Measurements from ENCODE around the gene DEFB119. TPM values are rescaled to one million over a fixed set of nuclear protein-coding genes. Genes with fewer than 3 reads are reported as not detected.
"Not testable (repeated sequence)": the region's sequence is repeated elsewhere in the genome, so short reads cannot be mapped to it uniquely, and the experiment has no call there.

Gene DEFB119
- not detected for total RNA-seq

DNA sequence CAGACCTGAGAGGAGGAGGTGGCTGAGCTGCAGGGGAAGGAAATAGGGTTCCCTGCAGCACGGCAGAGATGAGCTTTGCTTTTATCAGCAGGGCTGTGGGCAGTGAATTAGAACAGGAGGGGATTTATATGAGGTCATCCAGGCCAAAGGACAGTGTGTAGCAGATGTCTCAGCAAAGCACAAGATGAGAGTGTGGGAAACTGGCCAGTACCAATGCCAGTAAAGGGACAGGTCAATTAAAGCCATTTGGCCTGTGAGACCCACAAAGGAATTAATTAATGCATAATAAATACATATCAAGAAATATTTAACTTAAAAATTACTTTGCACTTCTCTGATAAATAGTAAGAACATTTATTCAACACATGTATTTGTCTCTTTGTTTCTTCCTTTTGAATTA lies at the start of gene DEFB119:
TSS of gene DEFB119 (minus strand) at position 101 of the 400 bp plus-strand sequence. CDS start 107 bp downstream, outside the sequence.
- no peaks in the 10 kb centered on the region for H3K36me3 Mint-ChIP-seq
- CTCF ChIA-PET, result no interaction called here
- H3K27me3 Mint-ChIP-seq, result no peaks in the 10 kb centered on the region
- H3K4me1 Mint-ChIP-seq, result no peaks in the 10 kb centered on the region
- no peak within 1 kb of the TSS for H3K4me3 Mint-ChIP-seq
- H3K9me3 Mint-ChIP-seq (ENCODE audit: low read depth), result no peaks in the 10 kb centered on the region
- no peak for DNase-seq
- no peak for ATAC-seq
- H3K27ac Mint-ChIP-seq, result no peak within 1 kb of the TSS

DNA sequence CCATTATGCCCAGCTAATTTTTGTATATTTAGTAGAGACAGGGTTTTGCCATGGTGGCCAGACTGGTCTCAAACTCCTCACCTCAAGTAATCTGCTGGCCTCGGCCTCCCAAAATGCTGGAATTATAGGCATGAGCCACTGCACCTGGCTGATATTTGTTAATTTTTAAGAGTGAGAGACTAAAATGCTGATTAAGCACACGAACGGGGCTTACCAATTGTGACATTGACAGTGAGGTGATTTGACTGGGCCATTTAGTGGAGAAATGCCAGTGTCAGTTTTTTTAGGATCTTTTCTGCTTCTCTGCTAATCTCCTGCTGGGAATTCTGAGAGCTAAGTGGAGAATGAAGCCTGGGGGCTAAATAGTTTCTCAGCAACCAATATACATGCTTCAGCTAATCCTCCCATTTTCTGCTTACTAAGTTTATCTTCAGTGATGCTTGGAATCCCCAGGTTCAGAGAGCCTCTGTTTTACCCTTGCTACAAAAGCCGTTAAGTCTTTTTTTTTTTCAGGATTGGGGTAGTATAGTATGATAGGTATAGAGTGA lies 40.3 kb upstream of the DEFB119 start:
- Mint-ChIP-seq H3K4me1 (no peaks in the 10 kb centered on the region), H3K36me3 (no peaks in the 10 kb centered on the region), H3K9me3 (ENCODE audit: low read depth) (no peaks in the 10 kb centered on the region), H3K27ac (no peak overlapping the region), H3K4me3 (no peak overlapping the region), H3K27me3 (peaks cover 11% of the 10 kb centered on the region)
- CTCF ChIA-PET, result interaction anchor here (1.6 kb wide), 1 partner anchor 29 kb away, joined by 3 read pairs; no protein-coding TSS in a partner anchor
- ATAC-seq (no peak), DNase-seq (no peak)

DNA sequence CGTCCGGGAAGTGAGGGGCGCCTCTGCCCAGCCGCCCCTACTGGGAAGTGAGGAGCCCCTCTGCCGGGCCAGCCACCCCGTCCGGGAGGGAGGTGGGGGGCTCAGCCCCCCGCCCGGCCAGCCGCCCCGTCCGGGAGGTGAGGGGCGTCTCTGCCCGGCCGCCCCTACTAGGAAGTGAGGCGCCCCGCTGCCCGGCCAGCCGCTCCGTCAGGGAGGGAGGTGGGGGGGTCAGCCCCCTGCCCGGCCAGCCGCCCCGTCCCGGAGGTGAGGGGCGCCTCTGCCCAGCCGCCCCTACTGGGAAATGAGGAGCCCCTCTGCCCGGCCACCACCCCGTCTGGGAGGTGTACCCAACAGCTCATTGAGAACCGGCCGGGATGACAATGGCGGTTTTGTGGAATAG lies 37.2 kb upstream of the DEFB119 start:
- H3K4me3 Mint-ChIP-seq; H3K4me1 Mint-ChIP-seq; CTCF ChIA-PET; H3K27me3 Mint-ChIP-seq; ATAC-seq; H3K9me3 Mint-ChIP-seq (ENCODE audit: low read depth); H3K27ac Mint-ChIP-seq; H3K36me3 Mint-ChIP-seq; DNase-seq: not testable (repeated sequence)

GRCh38 chr20:31426891-31427551 lies 36.6 kb upstream of the DEFB119 start:
- H3K27ac Mint-ChIP-seq; H3K4me1 Mint-ChIP-seq; H3K4me3 Mint-ChIP-seq; ATAC-seq; CTCF ChIA-PET; H3K36me3 Mint-ChIP-seq; H3K27me3 Mint-ChIP-seq; H3K9me3 Mint-ChIP-seq (ENCODE audit: low read depth); DNase-seq: not testable (repeated sequence)

DNA sequence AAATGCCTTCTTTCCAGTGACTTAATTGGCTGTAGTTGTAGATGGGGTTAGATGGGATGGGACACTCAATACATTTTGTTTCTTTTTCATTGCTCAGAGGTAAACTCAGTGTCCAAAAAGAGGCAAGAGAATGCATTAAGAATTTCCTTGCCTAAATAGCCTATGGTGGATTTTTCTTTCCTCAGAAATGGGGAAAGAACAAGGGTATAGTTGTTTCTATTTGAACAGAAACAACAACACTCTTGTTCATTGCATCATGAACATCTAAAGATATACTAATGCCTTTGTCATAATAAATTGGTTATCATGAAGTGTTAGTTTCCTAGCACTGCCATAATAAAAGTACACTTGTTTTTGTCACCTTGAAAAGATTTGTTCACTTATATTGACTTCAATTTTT lies 35.4 kb upstream of the DEFB119 start:
- no peaks in the 10 kb centered on the region for H3K4me1 Mint-ChIP-seq
- CTCF ChIA-PET, result no interaction called here
- H3K36me3 Mint-ChIP-seq, result no peaks in the 10 kb centered on the region
- H3K4me3 Mint-ChIP-seq, result no peak overlapping the region
- H3K9me3 Mint-ChIP-seq (ENCODE audit: low read depth), result no peaks in the 10 kb centered on the region
- H3K27ac Mint-ChIP-seq, result no peak overlapping the region
- peaks cover 8% of the 10 kb centered on the region for H3K27me3 Mint-ChIP-seq
- ATAC-seq (no peak), DNase-seq (no peak)

GRCh38 chr20:31418307-31418706 lies 27.9 kb upstream of the DEFB119 start:
- H3K9me3 Mint-ChIP-seq (ENCODE audit: low read depth), result no peaks in the 10 kb centered on the region
- no peak for ATAC-seq
- H3K36me3 Mint-ChIP-seq, result no peaks in the 10 kb centered on the region
- H3K27ac Mint-ChIP-seq, result no peak overlapping the region
- H3K4me1 Mint-ChIP-seq, result no peaks in the 10 kb centered on the region
- CTCF ChIA-PET, result no interaction called here
- no peak overlapping the region for H3K4me3 Mint-ChIP-seq
- H3K27me3 Mint-ChIP-seq, result peaks cover 2% of the 10 kb centered on the region
- no peak for DNase-seq

DNA sequence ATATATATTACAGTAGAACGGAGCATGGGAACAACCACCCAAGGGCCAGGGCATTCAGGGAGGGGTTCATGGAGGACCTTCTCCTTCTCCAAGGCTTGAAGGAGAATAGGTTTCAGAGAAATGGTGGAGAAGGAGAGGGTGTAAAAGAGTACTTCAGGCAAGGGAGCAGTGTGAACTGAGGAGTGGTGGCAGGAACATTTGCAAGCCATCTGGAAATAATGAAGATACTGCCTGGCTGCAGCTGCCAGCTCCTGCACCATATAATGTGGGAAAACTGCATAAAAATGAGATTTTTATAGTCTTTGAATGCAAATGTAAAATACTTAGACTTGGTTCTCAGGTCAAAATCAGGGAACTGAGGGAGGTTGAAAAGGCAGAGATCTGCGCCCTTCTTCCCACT lies 25.3 kb upstream of the DEFB119 start:
- no peaks in the 10 kb centered on the region for H3K27me3 Mint-ChIP-seq
- CTCF ChIA-PET, result no interaction called here
- no peaks in the 10 kb centered on the region for H3K4me1 Mint-ChIP-seq
- no peak overlapping the region for H3K27ac Mint-ChIP-seq
- DNase-seq (no peak), ATAC-seq (no peak)
- no peak overlapping the region for H3K4me3 Mint-ChIP-seq
- H3K9me3 Mint-ChIP-seq (ENCODE audit: low read depth), result no peaks in the 10 kb centered on the region
- no peaks in the 10 kb centered on the region for H3K36me3 Mint-ChIP-seq

DNA sequence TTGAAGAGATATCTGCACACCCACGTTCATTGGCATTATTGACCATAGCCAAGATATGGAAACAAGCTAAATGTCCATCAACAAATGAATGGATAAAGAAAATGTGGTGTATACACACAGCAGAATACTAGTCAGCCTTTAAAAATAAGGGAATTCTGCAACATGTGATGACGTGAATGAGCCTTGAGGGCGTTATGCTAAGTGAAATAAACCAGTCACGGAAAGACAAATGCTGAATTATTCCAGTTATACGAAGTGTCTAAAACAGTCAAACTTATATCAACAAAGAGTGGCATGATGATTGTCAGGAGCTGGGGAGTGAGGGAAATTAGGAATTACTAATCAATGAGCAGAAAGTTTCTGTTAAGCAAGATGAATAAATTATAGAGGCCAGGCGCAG lies 24.0 kb upstream of the DEFB119 start:
- Mint-ChIP-seq H3K4me1 (no peaks in the 10 kb centered on the region), H3K9me3 (ENCODE audit: low read depth) (no peaks in the 10 kb centered on the region), H3K4me3 (no peak overlapping the region), H3K27ac (no peak overlapping the region), H3K36me3 (no peaks in the 10 kb centered on the region), H3K27me3 (no peaks in the 10 kb centered on the region)
- CTCF ChIA-PET, result no interaction called here
- DNase-seq (no peak), ATAC-seq (no peak)

- Mint-ChIP-seq H3K27ac (no peak overlapping the region), H3K4me3 (no peak overlapping the region), H3K27me3 (no peaks in the 10 kb centered on the region), H3K36me3 (no peaks in the 10 kb centered on the region), H3K9me3 (ENCODE audit: low read depth) (no peaks in the 10 kb centered on the region), H3K4me1 (no peaks in the 10 kb centered on the region)
- no peak for ATAC-seq
- DNase-seq, result no peak
- CTCF ChIA-PET, result no interaction called here
Observed at GRCh38 chr20:31410011-31410410, 19.6 kb upstream of the DEFB119 start.

GRCh38 chr20:31406115-31406514 lies 15.7 kb upstream of the DEFB119 start, which contains the start of gene DEFB121:
Gene DEFB121, minus strand, starts transcription at chr20:31406215. Its CDS starts 63 bp downstream, at chr20:31406152.
- Mint-ChIP-seq H3K36me3 (no peaks in the 10 kb centered on the region), H3K27me3 (no peaks in the 10 kb centered on the region), H3K9me3 (ENCODE audit: low read depth) (no peaks in the 10 kb centered on the region), H3K27ac (no peak within 1 kb of the TSS), H3K4me3 (no peak within 1 kb of the TSS), H3K4me1 (no peaks in the 10 kb centered on the region)
- ATAC-seq (no peak), DNase-seq (no peak)
- CTCF ChIA-PET, result no interaction called here

GRCh38 chr20:31403886-31404285 lies 13.5 kb upstream of the DEFB119 start:
- Mint-ChIP-seq H3K9me3 (ENCODE audit: low read depth) (no peaks in the 10 kb centered on the region), H3K27me3 (no peaks in the 10 kb centered on the region), H3K36me3 (no peaks in the 10 kb centered on the region), H3K4me3 (no peak overlapping the region), H3K4me1 (no peaks in the 10 kb centered on the region), H3K27ac (no peak overlapping the region)
- DNase-seq (no peak), ATAC-seq (no peak)
- CTCF ChIA-PET, result no interaction called here

GRCh38 chr20:31394900-31395299 lies 4.5 kb upstream of the DEFB119 start:
- H3K36me3 Mint-ChIP-seq, result no peaks in the 10 kb centered on the region
- no peak for ATAC-seq
- H3K4me3 Mint-ChIP-seq, result no peak overlapping the region
- CTCF ChIA-PET, result no interaction called here
- no peaks in the 10 kb centered on the region for H3K4me1 Mint-ChIP-seq
- no peak overlapping the region for H3K27ac Mint-ChIP-seq
- DNase-seq, result no peak
- H3K27me3 Mint-ChIP-seq, result no peaks in the 10 kb centered on the region
- H3K9me3 Mint-ChIP-seq (ENCODE audit: low read depth), result peaks cover 1% of the 10 kb centered on the region

GRCh38 chr20:31392836-31393235 lies 2.4 kb upstream of the DEFB119 start:
- no peak overlapping the region for H3K4me3 Mint-ChIP-seq
- peaks cover 1% of the 10 kb centered on the region for H3K9me3 Mint-ChIP-seq (ENCODE audit: low read depth)
- no peak overlapping the region for H3K27ac Mint-ChIP-seq
- no peaks in the 10 kb centered on the region for H3K36me3 Mint-ChIP-seq
- DNase-seq (no peak), ATAC-seq (no peak)
- CTCF ChIA-PET, result no interaction called here
- H3K27me3 Mint-ChIP-seq, result no peaks in the 10 kb centered on the region
- H3K4me1 Mint-ChIP-seq, result no peaks in the 10 kb centered on the region

GRCh38 chr20:31374346-31374745 lies 16.0 kb downstream of the DEFB119 start:
- H3K36me3 Mint-ChIP-seq, result no peaks in the 10 kb centered on the region
- CTCF ChIA-PET, result no interaction called here

More at GRCh38 chr20:31374346-31374745, 16.0 kb downstream of the DEFB119 start:
- H3K27me3 Mint-ChIP-seq, result no peaks in the 10 kb centered on the region
- H3K4me1 Mint-ChIP-seq, result no peaks in the 10 kb centered on the region
- no peak for ATAC-seq
- no peak for DNase-seq
- H3K27ac Mint-ChIP-seq, result no peak overlapping the region
- H3K4me3 Mint-ChIP-seq, result no peak overlapping the region
- peaks cover 6% of the 10 kb centered on the region for H3K9me3 Mint-ChIP-seq (ENCODE audit: low read depth)

All from activated CD8-positive, alpha-beta memory T cell treated with anti-CD3 and anti-CD28 coated beads, Interleukin-2, amount 10 ng/mL, durations not matched to agents 7 days and 5 days (primary cell).